PC-3 (cell line): ENCODE data around the gene FBXW7. TPM values are rescaled to one million over a fixed set of nuclear protein-coding genes. Genes with fewer than 3 reads are reported as not detected.

ENCODE experiments used
- ATAC-seq: fragments of 200-7000 bp; cut with Tn5 transposase; 2 replicates; pipeline ENCODE4 v1.9.1; 2020; ENCODE audit warnings: mild to moderate bottlenecking, moderate library complexity
- BruUV-seq: library from RNA; stranded (reverse); fragments of 400-500 nt; replicated peaks from 2 replicates; lab custom pipeline; 2021; lab: Mats Ljungman, UMichigan
- CTCF ChIA-PET: fragments of 300-600 bp; sonication (Branson Sonifier 250); formaldehyde crosslinking; loops from one replicate; lab custom pipeline; 2022; ENCODE audit warnings: antibody characterized with exemption; lab: Charles Lee
- POLR2A ChIA-PET: fragments of 300-600 bp; sonication (Branson Sonifier 250); formaldehyde crosslinking; loops from one replicate; lab custom pipeline; 2022; ENCODE audit warnings: antibody characterized with exemption; ENCODE audit not compliant: unreplicated experiment; lab: Charles Lee
- DNase-seq: peaks from one replicate; pipeline ENCODE4 v3.0.0-alpha.2; 2015
- H2AFZ ChIP-seq: fragments of 300-600 bp; sonication (generic); 2 replicates; pipeline ENCODE4 v1.6.0; 2016; ENCODE audit warnings: antibody characterized with exemption, low read length
- H3F3A ChIP-seq: fragments of 300-600 bp; sonication (generic); one replicate; pipeline ENCODE4 v1.6.0; 2017; ENCODE audit warnings: antibody characterized with exemption, low read length, control low read depth, mild to moderate bottlenecking; ENCODE audit not compliant: unreplicated experiment
- H3K27ac ChIP-seq: fragments of 300-600 bp; sonication (generic); 2 replicates; pipeline ENCODE4 v1.5.1; 2016; ENCODE audit warnings: mild to moderate bottlenecking, low read length
- H3K27me3 ChIP-seq: fragments of 300-600 bp; sonication (generic); 2 replicates; pipeline ENCODE4 v1.6.1; 2016; ENCODE audit warnings: low read length, mixed read lengths
- H3K36me3 ChIP-seq: fragments of 300-600 bp; sonication (generic); 2 replicates; pipeline ENCODE4 v1.6.1; 2016; ENCODE audit warnings: low read depth, mixed run types, low read length, mixed read lengths
- H3K4me1 ChIP-seq: fragments of 300-600 bp; sonication (generic); 2 replicates; pipeline ENCODE4 v1.5.1; 2016; ENCODE audit warnings: low read length; ENCODE audit not compliant: insufficient read depth
- H3K4me2 ChIP-seq: fragments of 300-600 bp; sonication (generic); 2 replicates; pipeline ENCODE4 v1.6.0; 2016; ENCODE audit warnings: low read length
- H3K4me3 ChIP-seq: fragments of 300-600 bp; sonication (generic); 2 replicates; pipeline ENCODE4 v1.5.1; 2016; ENCODE audit warnings: mild to moderate bottlenecking, low read length, mixed read lengths
- H3K79me2 ChIP-seq: fragments of 300-600 bp; sonication (generic); 2 replicates; pipeline ENCODE4 v1.6.1; 2017; ENCODE audit warnings: low read length, mixed read lengths
- H3K9ac ChIP-seq: fragments of 300-600 bp; sonication (generic); 2 replicates; pipeline ENCODE4 v1.6.0; 2016; ENCODE audit warnings: mild to moderate bottlenecking, low read length
- H3K9me2 ChIP-seq: fragments of 300-600 bp; sonication (generic); replicated peaks from 2 replicates; pipeline ENCODE4 v1.6.1; 2016; ENCODE audit warnings: mixed run types, low read length, mixed read lengths
- H3K9me3 ChIP-seq: fragments of 300-600 bp; sonication (generic); 2 replicates; pipeline ENCODE4 v1.6.1; 2016; ENCODE audit warnings: low read length, mixed read lengths
- H4K20me1 ChIP-seq: fragments of 300-600 bp; sonication (generic); 2 replicates; pipeline ENCODE4 v1.6.1; 2016; ENCODE audit warnings: low read length, mixed read lengths
- EZH2 ChIP-seq: fragments of 300-600 bp; sonication (generic); IDR thresholded peaks from one replicate; pipeline ENCODE4 v1.6.1; 2017; ENCODE audit warnings: antibody characterized with exemption, mild to moderate bottlenecking, low read length; ENCODE audit not compliant: unreplicated experiment
- EZH2phosphoT487 ChIP-seq: fragments of 300-600 bp; sonication (generic); IDR thresholded peaks from 2 replicates; pipeline ENCODE4 v1.6.1; 2018; ENCODE audit warnings: mild to moderate bottlenecking, antibody characterized with exemption, low read length, borderline replicate concordance
- intact Hi-C: fragments of 100-400 bp; cut with micrococcal nuclease; formaldehyde crosslinking; loops from 2 replicates; pipeline ENCODE4 v1.9.0; 2023
- total RNA-seq: library from RNA; depleted of rRNA; stranded (reverse); fragments of >200 nt; gene quantifications from 2 replicates; pipeline ENCODE4 v1.2.3, GENCODE V29; 2014
- TF ChIP-seq, protein P1 (sequence below): fragments of 300-600 bp; sonication (generic); conservative IDR thresholded peaks from 2 replicates; pipeline ENCODE4 v1.5.1; 2017; ENCODE audit warnings: antibody characterized with exemption, low read depth, mild to moderate bottlenecking, low read length

The FBXW7 gene
- total RNA-seq, 1 experiment from 2014 or later = 24.3 TPM

DNA sequence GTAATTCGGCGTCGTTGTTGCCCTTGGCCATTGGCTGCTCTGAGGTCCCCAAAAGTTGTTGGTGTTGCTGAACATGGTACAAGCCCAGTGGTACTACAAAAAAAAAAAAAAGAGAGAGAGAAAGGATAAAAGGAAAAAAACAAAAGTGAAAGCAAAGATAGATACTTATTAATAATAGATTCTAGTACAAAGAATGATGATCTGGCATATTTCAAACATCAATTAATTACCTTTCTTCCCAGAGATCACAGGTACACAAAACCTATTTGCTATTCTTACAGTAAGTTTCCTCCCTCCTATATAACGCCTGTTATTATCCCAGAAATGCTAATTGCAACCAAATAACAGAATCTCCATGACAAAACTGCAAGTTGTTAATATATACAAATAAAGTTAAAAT, 188.9 kb downstream of the FBXW7 start:
- no peaks in the 10 kb centered on the region for H3K9me3 ChIP-seq
- no peaks in the 10 kb centered on the region for H3K9me2 ChIP-seq
- no peak overlapping the region for H3K4me3 ChIP-seq
- no peak overlapping the region for H3K9ac ChIP-seq
- ChIA-PET CTCF (no interaction called here), POLR2A (no interaction called here)
- DNase-seq (no peak), ATAC-seq (no peak)
- TF ChIP-seq EZH2phosphoT487 = no peak
- no peak for TF ChIP-seq EZH2
- TF ChIP-seq, protein P1, sequence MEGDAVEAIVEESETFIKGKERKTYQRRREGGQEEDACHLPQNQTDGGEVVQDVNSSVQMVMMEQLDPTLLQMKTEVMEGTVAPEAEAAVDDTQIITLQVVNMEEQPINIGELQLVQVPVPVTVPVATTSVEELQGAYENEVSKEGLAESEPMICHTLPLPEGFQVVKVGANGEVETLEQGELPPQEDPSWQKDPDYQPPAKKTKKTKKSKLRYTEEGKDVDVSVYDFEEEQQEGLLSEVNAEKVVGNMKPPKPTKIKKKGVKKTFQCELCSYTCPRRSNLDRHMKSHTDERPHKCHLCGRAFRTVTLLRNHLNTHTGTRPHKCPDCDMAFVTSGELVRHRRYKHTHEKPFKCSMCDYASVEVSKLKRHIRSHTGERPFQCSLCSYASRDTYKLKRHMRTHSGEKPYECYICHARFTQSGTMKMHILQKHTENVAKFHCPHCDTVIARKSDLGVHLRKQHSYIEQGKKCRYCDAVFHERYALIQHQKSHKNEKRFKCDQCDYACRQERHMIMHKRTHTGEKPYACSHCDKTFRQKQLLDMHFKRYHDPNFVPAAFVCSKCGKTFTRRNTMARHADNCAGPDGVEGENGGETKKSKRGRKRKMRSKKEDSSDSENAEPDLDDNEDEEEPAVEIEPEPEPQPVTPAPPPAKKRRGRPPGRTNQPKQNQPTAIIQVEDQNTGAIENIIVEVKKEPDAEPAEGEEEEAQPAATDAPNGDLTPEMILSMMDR = no peak
- 0 out of 2 replicates have a peak, but pooled peaks cover 2% of the 10 kb centered on the region for H3K4me1 ChIP-seq
- H3K27ac ChIP-seq = no peak overlapping the region
- no peaks in the 10 kb centered on the region for H3F3A ChIP-seq
- no peaks in the 10 kb centered on the region for H3K27me3 ChIP-seq
- no TSS peak for BruUV-seq
- intact Hi-C loops = no loop called here
- no peak overlapping the region for H3K4me2 ChIP-seq
- 0 out of 2 replicates have a peak, but pooled peaks cover 6% of the 10 kb centered on the region for H3K79me2 ChIP-seq
- H3K36me3 ChIP-seq = 0 out of 2 replicates have a peak, but pooled peaks cover under 1% of the 10 kb centered on the region
- H2AFZ ChIP-seq = no peak overlapping the region
- H4K20me1 ChIP-seq = no peaks in the 10 kb centered on the region

DNA sequence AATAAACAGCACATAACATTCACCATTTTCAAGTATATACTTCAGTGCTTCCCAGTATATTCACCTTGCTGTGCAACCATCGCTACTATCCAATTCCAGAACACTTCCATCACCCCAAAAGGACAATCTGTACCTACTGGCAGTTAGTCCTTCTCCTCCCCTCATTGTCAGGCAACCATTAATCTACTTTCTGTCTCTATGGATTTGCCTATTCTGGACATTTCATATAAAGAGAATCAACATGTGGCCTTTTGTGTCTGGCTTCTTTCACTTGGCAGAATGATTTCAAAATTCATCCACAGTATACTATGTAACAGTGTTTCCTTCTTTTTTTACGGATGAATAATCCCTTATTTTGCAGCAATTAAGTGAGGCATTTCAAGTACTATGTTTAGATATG, 189.4 kb downstream of the FBXW7 start:
- intact Hi-C loops = no loop called here
- no peak overlapping the region for H3K4me3 ChIP-seq

DNA sequence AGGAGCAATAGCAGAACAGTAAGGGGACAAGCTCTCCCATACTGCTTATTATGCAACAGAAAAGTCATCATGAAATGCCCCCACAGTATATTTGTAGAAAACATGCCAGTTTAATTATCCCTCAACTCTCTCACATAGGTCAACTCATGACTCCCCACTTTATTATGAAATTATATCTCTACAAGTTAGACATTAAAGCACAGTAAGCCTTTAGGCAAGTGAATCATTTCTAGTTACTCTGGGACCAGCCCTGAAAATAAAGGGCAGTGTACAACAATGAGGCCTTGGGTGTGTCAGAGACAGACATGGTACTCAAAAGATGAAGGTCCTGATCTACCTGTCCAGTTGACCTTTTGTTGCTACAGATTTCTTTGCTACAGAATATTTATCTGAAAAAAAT, 191.9 kb downstream of the FBXW7 start:
- Histone ChIP-seq H3K27me3 (no peaks in the 10 kb centered on the region), H3K9ac (no peak overlapping the region), H3K4me2 (no peak overlapping the region), H3K4me1 (no peaks in the 10 kb centered on the region), H2AFZ (no peak overlapping the region), H4K20me1 (no peaks in the 10 kb centered on the region), H3K27ac (no peak overlapping the region), H3K79me2 (no peaks in the 10 kb centered on the region), H3K36me3 (peaks cover 3% of the 10 kb centered on the region; the same call in 1 of the 2 replicates), H3F3A (no peaks in the 10 kb centered on the region), H3K4me3 (no peak overlapping the region), H3K9me3 (no peaks in the 10 kb centered on the region), H3K9me2 (no peaks in the 10 kb centered on the region)
- intact Hi-C loops = no loop called here
- POLR2A ChIA-PET = no interaction called here
- BruUV-seq = no TSS peak
- peak; percentile 15; the same call in 1 of the 2 replicates for ATAC-seq
- TF ChIP-seq, protein P1 = no peak
- TF ChIP-seq EZH2phosphoT487 (no peak), EZH2 (no peak)
- DNase-seq = no peak
- CTCF ChIA-PET = no interaction called here

More for the DNA sequence above, 189.4 kb downstream of the FBXW7 start:
- Histone ChIP-seq H3K4me1 (no peaks in the 10 kb centered on the region), H3K9me3 (no peaks in the 10 kb centered on the region), H2AFZ (no peak overlapping the region), H3F3A (no peaks in the 10 kb centered on the region), H4K20me1 (no peaks in the 10 kb centered on the region), H3K36me3 (peaks cover 3% of the 10 kb centered on the region; the same call in 1 of the 2 replicates), H3K4me2 (no peak overlapping the region), H3K27me3 (no peaks in the 10 kb centered on the region), H3K27ac (no peak overlapping the region), H3K79me2 (0 out of 2 replicates have a peak, but pooled peaks cover 6% of the 10 kb centered on the region), H3K9ac (no peak overlapping the region), H3K9me2 (no peaks in the 10 kb centered on the region)
- POLR2A ChIA-PET = no interaction called here
- BruUV-seq = no TSS peak
- no peak for DNase-seq
- TF ChIP-seq EZH2phosphoT487 (no peak), EZH2 (no peak)
- TF ChIP-seq, protein P1 = no peak
- no peak for ATAC-seq
- CTCF ChIA-PET = no interaction called here
